Heart right ventricle (tissue), 16 donors: ENCODE measurements around the gene EFCAB12. TPM values are rescaled to one million over a fixed set of nuclear protein-coding genes. Genes with fewer than 3 reads are reported as not detected.

Experiments
- ATAC-seq, 8 donors: fragments of 200-7000 bp; cut with Tn5 transposase; one replicate each; pipeline ENCODE4 v1.9.1; 2020; ENCODE audit warnings: mild to moderate bottlenecking in 8 of 8, moderate library complexity in 8 of 8, moderate number of reproducible peaks in 1 of 8
- DNase-seq, 2 donors: peaks; one replicate each; pipeline ENCODE4 v3.0.0-alpha.2; 2020
- H3K27ac ChIP-seq, 10 donors: fragments of 200-600 bp; sonication (generic) in 2 of 10; one replicate each; pipeline versions ENCODE4 v1.5.0 to v1.8.0; 2020 to 2022; ENCODE audit warnings: mild to moderate bottlenecking in 3 of 10
- H3K27me3 ChIP-seq, 7 donors: fragments of 200-600 bp; one replicate each; pipeline ENCODE4 v1.8.0; 2021 to 2022; ENCODE audit warnings: mild to moderate bottlenecking in 2 of 7
- H3K36me3 ChIP-seq, 9 donors: fragments of 200-600 bp; sonication (generic) in 1 of 9; one replicate each; pipeline versions ENCODE4 v1.5.0 to v1.8.0; 2020 to 2022; ENCODE audit warnings: mild to moderate bottlenecking in 2 of 9
- H3K4me1 ChIP-seq, 9 donors: fragments of 200-600 bp; sonication (generic) in 1 of 9; one replicate each; pipeline versions ENCODE4 v1.5.0 to v1.8.0; 2020 to 2022; ENCODE audit warnings: mild to moderate bottlenecking in 4 of 9
- H3K4me3 ChIP-seq, 10 donors: fragments of 200-600 bp; sonication (generic) in 2 of 10; one replicate each; pipeline versions ENCODE4 v1.5.0 to v1.8.0; 2020 to 2022; ENCODE audit warnings: mild to moderate bottlenecking in 7 of 10, moderate library complexity in 2 of 10
- H3K9me3 ChIP-seq, 11 donors: fragments of 200-600 bp in 10 of 11; sonication (generic) in 2 of 11; one replicate each; pipeline versions ENCODE4 v1.5.0 to v1.8.0; 2013 to 2022; ENCODE audit warnings: mild to moderate bottlenecking in 2 of 11, control low read depth in 1 of 11, moderate library complexity in 1 of 11
- WGBS, 2 donors: extraction: QIAGEN DNeasy Blood & Tissue Kit; methylation state at CpG; one replicate each; pipeline ENCODE4 v1.1.7; 2013; ENCODE audit warnings: inconsistent platforms in 1 of 2; 5-methylcytosine and 5-hydroxymethylcytosine counted together
- intact Hi-C, 10 donors: fragments of 100-400 bp; cut with DNase I; formaldehyde crosslinking; loops; one replicate each; pipeline versions ENCODE4 v1.11.1 to v1.14.2; 2022
- polyA plus RNA-seq, 2 donors: library from polyadenylated mRNA; stranded (reverse); fragments of 200-250 nt; gene quantifications; one replicate each; pipeline ENCODE4 v1.2.3, GENCODE V29; 2013
- total RNA-seq, 10 donors: library from RNA; stranded (reverse); fragmentation: NEBNext Ultra II Directional in 3 of 10; extraction: Animal tissue kit (Norgen Biotek cat#: 25700) in 3 of 10; gene quantifications; one replicate each; pipeline versions ENCODE4 v1.2.1 to v1.2.4, GENCODE V29; 2021 to 2023
- TF ChIP-seq, protein P1 (sequence below), 9 donors: fragments of 200-600 bp; sonication (generic) in 2 of 9; IDR thresholded peaks; one replicate each; pipeline versions ENCODE4 v1.5.0 to v1.8.0; 2021 to 2022; ENCODE audit warnings: antibody characterized with exemption in 9 of 9, mild to moderate bottlenecking in 5 of 9, moderate library complexity in 1 of 9
- donor health status: Arrhythmogenic right ventricular cardiomyopathy.
- donor health status: ischemic (EF 13 %, LVEDD 7.1; RV severe dilation, severe dysfunction).
- donor health status: healthy with polysubstance abuse.
- donor health status: DM: no; HTN: yes; CAD: no.
- donor health status: DM: no; HTN: no; CAD: no.
- donor health status: ischemic (EF 25% LVEDD 6.9; RV normal size, moderate dysfunction).
- donor health status: ischemic (EF 25% LVEDD 5.7; RV mildly dilated, moderate dysfunction).
- donor health status: healthy.
- donor health status: DM: yes; HTN: yes; CAD: no.
- donor health status: Ischemic cardiomyopathy.
- donor health status: ischemic (EF 35%, LVEDD 5.7; RV mildly dilated, moderate dysfunction).
- donor health status: nonischemic (EF 11% LVEDD 7.7; RV severe dilation, severe dysfunction).
- donor health status: DM: yes; HTN: yes; CAD: no.
- donor health status: PGD.
- donor health status: ischemic (EF 29% LVEDD 5.4; RV normal size, mild dysfunction).
- donor health status: nonischemic (EF 23%, LVEDD 6.1; RV moderate dilation, normal function).

EFCAB12 gene
- total and polyA plus RNA-seq, 12 donors, result 0.10 to 0.23 (median 0.15) TPM; not detected in 7

DNA sequence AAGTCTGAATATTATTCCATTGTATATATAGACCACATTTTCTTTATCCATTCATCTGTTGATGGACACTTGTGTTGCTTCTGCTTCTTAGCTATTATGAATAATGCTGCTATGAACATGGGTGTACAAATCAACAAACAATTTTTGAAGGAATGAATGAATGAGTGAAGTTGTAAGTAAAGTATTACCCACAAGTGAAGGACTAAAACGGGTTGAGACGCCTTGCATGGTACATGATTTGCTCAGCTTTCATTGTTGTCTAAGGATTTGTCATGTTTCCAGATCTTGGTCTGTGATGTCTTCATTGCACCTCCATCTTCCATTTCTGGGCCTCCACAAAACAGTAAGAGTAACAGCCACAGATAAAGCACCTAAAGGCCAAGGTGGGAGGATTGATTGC is 32.1 kb upstream of the EFCAB12 start:
- no peak for DNase-seq
- H3K36me3 ChIP-seq, result peaks cover 0 to 63% (median 12%) of the 10 kb centered on the region in 9 donors
- H3K9me3 ChIP-seq, result no peaks in the 10 kb centered on the region
- no peaks in the 10 kb centered on the region for H3K27me3 ChIP-seq
- TF ChIP-seq, protein P1, sequence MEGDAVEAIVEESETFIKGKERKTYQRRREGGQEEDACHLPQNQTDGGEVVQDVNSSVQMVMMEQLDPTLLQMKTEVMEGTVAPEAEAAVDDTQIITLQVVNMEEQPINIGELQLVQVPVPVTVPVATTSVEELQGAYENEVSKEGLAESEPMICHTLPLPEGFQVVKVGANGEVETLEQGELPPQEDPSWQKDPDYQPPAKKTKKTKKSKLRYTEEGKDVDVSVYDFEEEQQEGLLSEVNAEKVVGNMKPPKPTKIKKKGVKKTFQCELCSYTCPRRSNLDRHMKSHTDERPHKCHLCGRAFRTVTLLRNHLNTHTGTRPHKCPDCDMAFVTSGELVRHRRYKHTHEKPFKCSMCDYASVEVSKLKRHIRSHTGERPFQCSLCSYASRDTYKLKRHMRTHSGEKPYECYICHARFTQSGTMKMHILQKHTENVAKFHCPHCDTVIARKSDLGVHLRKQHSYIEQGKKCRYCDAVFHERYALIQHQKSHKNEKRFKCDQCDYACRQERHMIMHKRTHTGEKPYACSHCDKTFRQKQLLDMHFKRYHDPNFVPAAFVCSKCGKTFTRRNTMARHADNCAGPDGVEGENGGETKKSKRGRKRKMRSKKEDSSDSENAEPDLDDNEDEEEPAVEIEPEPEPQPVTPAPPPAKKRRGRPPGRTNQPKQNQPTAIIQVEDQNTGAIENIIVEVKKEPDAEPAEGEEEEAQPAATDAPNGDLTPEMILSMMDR (IDR thresholded peaks at IDR 0.05), result no peak
- H3K4me3 ChIP-seq, result no peak overlapping the region
- peaks cover 0 to 19% (median 13%) of the 10 kb centered on the region in 9 donors for H3K4me1 ChIP-seq
- intact Hi-C loops, result loop anchor here in 1 of 10 donors (2.0 kb wide), 1 partner anchor 20 kb away; the partner anchor contains the start of gene IFT122
- peak overlapping the region in 4 of 10 donors; percentile 62 to 71 (median 70) for H3K27ac ChIP-seq
- ATAC-seq, result no peak
- 97 to 98% methylated on average over 2 of the region's 2 CpGs for WGBS, 2 donors

DNA sequence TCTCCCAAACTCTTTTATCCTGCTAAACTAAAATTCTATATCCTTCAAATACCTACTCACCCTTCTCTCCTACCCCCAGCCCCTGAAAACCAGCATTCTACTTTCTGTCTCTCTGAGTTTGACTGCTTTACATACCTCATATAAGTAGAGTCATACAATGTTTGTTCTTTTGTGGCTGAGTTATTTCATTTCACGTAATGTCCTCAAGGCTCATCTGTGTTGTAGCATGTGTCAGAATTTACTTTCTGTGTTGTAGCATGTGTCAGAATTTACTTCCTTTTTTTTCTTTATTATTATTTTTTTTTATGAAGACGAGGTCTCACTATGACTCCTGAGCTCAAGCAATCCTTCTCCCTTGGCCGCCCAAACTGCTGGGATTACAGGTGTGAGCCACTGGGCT is 31.7 kb upstream of the EFCAB12 start:
- Histone ChIP-seq H3K36me3 (peaks cover 0 to 67% (median 12%) of the 10 kb centered on the region in 9 donors), H3K9me3 (no peaks in the 10 kb centered on the region), H3K4me1 (peaks cover 0 to 19% (median 13%) of the 10 kb centered on the region in 9 donors), H3K27me3 (no peaks in the 10 kb centered on the region), H3K4me3 (no peak overlapping the region), H3K27ac (no peak overlapping the region)
- WGBS, 2 donors, result 95 to 99% methylated on average over 3 of the region's 3 CpGs
- intact Hi-C loops, result loop anchor here in 1 of 10 donors (2.0 kb wide), 1 partner anchor 19 kb away; the partner anchor contains the start of gene IFT122
- ATAC-seq, result no peak
- DNase-seq, result no peak
- TF ChIP-seq, protein P1 (IDR thresholded peaks at IDR 0.05), result no peak

DNA sequence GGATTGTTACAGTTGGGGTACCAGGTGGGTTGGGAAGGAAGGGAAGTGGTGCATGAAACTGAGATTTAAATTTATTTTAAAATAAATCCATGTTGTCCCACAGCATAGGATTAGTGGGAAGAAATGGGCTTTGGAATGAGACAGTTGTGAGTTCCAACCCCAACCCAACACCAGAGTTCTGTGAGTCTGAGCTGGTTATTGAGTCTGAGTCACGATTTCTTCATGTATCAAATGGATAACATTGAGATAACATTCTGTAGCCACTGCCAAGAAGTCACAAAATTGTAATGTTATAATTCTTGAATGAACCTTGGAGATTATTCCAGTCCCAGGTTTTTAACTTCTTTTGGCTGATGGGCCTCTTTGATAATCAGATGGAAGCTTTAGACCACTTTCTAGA is 25.3 kb upstream of the EFCAB12 start:
- intact Hi-C loops, result no loop called here

DNA sequence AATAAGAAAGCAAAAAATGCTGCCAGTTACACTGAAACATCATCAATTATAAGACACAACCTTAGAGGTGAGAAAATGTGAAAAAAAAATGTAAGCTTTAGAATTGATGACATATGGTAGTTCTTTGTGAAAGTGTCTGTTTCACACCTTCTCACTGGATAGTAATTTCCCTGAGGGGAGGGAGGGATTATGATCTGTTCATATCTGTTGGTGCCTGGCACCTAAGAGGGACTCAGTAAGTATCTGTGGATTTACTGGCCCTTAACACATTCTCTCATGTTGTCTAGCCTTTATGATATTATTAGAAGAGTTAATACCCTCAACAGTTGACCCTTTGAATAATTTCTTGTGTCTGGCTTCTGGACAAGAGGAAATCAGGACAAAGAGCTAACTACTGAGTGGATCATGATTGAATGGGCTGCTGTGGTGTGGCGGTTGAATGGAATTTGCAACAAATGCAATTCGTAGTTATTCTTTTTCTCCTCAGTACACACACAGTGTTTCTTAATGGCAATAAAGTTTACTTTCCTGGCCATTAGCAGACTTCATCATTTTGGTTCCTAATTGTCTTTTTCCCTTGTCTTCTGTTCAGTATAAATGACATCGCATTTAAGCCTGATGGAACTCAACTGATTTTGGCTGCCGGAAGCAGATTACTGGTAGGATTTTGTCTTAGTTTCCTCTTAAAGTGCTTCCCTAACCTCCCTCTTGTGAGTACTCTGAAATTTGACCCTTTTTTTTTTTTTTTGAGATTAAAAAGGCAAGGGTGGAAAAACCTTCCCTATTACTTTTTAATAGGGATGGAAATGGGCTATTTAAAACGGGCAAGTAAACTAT is 21.1 kb upstream of the EFCAB12 start:
- Histone ChIP-seq H3K4me3 (no peak overlapping the region), H3K36me3 (peaks cover 0 to 28% (median 0%) of the 10 kb centered on the region in 9 donors), H3K4me1 (peaks cover 0 to 31% (median 9%) of the 10 kb centered on the region in 9 donors), H3K9me3 (no peaks in the 10 kb centered on the region), H3K27me3 (no peaks in the 10 kb centered on the region), H3K27ac (peak overlapping the region in 1 of 10 donors; percentile 17)
- peak in 2 of 8 donors; percentile 28 to 34 for ATAC-seq
- intact Hi-C loops, result loop anchor here in 1 of 10 donors (5.0 kb wide), 1 partner anchor 33 kb away; no protein-coding TSS in a partner anchor
- DNase-seq, result no peak
- WGBS, 2 donors, result 53 to 60% methylated on average over 5 of the region's 5 CpGs
- TF ChIP-seq, protein P1 (IDR thresholded peaks at IDR 0.05), result no peak

More for the DNA sequence above, 25.3 kb upstream of the EFCAB12 start:
- WGBS, 2 donors, result 70 to 71% methylated on average over 1 of the region's 1 CpG
- peaks cover 0 to 21% (median 7%) of the 10 kb centered on the region in 9 donors for H3K4me1 ChIP-seq
- DNase-seq (no peak), ATAC-seq (no peak)
- no peaks in the 10 kb centered on the region for H3K27me3 ChIP-seq
- no peak overlapping the region for H3K4me3 ChIP-seq
- H3K27ac ChIP-seq, result no peak overlapping the region
- TF ChIP-seq, protein P1 (IDR thresholded peaks at IDR 0.05), result no peak
- no peaks in the 10 kb centered on the region for H3K9me3 ChIP-seq
- H3K36me3 ChIP-seq, result peaks cover 0 to 69% (median 8%) of the 10 kb centered on the region in 9 donors
